HL-60 (cell line): ENCODE measurements around the gene MDGA2.

ENCODE experiments used
- CTCF ChIP-seq: IDR thresholded peaks from one replicate; pipeline ENCODE4 v1.5.1; 2011; ENCODE audit warnings: low read length, control low read depth, inconsistent platforms; ENCODE audit not compliant: insufficient read depth
- GABPA ChIP-seq: IDR thresholded peaks from 2 replicates; pipeline ENCODE4 v1.6.1; 2012; ENCODE audit warnings: low read depth
- POLR2AphosphoS5 ChIP-seq: IDR thresholded peaks from 2 replicates; pipeline ENCODE4 v1.6.1; 2012; ENCODE audit warnings: low read depth
- REST ChIP-seq: IDR thresholded peaks from 2 replicates; pipeline ENCODE4 v1.6.1; 2012; ENCODE audit warnings: low read depth; ENCODE audit not compliant: insufficient replicate concordance

- TF ChIP-seq CTCF: no peak
- no peak for TF ChIP-seq REST
- no peak for TF ChIP-seq POLR2AphosphoS5
- no peak for TF ChIP-seq GABPA
These were observed 662.7 kb downstream of the MDGA2 start for GRCh38 chr14:47012533-47013280.
